GM12864 (cell line): ENCODE measurements around the gene GPR150.
"Not testable (repeated sequence)": the region's sequence is repeated elsewhere in the genome, so short reads cannot be mapped to it uniquely, and the experiment has no call there.

Experiments used
- DNase-seq: peaks from one replicate; pipeline ENCODE4 v3.0.0-alpha.2; 2011; ENCODE audit warnings: low read depth
- H3K4me3 ChIP-seq: 2 replicates; pipeline ENCODE4 v1.5.1; 2011; ENCODE audit warnings: mild to moderate bottlenecking, low read depth, low read length, control low read depth
- TF ChIP-seq, protein P1 (sequence below): IDR thresholded peaks from 2 replicates; pipeline ENCODE4 v1.5.1; 2011; ENCODE audit warnings: low read depth, mild to moderate bottlenecking, moderate library complexity, low read length, control low read depth, inconsistent platforms; ENCODE audit errors: missing control alignments

Gene GPR150

DNA sequence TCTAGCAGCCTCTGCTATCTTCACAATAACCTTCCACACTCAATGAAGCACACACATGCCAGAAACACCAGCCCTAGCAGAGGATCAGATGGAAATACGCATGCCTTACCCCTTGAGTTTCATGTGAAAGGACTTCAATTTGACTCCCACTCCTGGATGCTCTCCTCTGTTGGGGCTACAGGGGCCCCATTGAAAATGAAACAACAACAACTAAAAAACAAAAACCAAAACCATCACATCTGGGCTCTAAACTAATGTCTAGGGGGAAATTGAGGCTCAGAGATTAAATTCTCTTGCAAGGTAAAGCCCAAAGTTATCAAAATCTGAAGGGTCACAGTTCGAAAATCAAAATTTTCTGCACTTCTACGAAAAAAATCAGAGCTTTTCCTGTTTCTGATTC is 18.7 kb downstream of the GPR150 start:
- no peak overlapping the region; the same call in 1 of the 2 replicates for H3K4me3 ChIP-seq
- no peak for DNase-seq
- TF ChIP-seq, protein P1, sequence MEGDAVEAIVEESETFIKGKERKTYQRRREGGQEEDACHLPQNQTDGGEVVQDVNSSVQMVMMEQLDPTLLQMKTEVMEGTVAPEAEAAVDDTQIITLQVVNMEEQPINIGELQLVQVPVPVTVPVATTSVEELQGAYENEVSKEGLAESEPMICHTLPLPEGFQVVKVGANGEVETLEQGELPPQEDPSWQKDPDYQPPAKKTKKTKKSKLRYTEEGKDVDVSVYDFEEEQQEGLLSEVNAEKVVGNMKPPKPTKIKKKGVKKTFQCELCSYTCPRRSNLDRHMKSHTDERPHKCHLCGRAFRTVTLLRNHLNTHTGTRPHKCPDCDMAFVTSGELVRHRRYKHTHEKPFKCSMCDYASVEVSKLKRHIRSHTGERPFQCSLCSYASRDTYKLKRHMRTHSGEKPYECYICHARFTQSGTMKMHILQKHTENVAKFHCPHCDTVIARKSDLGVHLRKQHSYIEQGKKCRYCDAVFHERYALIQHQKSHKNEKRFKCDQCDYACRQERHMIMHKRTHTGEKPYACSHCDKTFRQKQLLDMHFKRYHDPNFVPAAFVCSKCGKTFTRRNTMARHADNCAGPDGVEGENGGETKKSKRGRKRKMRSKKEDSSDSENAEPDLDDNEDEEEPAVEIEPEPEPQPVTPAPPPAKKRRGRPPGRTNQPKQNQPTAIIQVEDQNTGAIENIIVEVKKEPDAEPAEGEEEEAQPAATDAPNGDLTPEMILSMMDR, result no peak

DNA sequence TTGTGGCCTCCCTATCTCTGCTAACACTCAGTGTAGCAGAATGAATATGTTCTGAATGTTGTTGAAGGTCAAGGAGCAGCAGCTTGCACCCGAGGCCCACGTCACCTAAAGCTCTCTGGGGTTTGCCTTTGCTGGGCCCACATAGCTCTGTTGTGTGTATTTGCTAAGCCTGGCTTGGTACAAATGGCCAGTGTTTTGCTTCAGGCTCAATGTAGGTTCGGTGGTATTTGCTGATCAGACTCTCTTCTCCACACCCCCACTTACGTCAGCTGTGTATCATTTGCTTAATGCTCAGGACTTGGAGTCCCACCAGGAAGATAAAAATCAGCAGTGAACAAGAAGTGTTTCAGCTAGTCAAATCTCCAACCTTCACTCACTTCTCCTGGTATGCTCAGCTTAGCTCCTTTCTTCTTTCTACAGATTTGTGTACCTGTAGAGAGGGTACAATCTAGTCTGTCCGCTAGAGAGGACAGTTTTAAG is 21.9 kb downstream of the GPR150 start:
- DNase-seq, result no peak
- TF ChIP-seq, protein P1, result no peak
- H3K4me3 ChIP-seq, result no peak overlapping the region

DNA sequence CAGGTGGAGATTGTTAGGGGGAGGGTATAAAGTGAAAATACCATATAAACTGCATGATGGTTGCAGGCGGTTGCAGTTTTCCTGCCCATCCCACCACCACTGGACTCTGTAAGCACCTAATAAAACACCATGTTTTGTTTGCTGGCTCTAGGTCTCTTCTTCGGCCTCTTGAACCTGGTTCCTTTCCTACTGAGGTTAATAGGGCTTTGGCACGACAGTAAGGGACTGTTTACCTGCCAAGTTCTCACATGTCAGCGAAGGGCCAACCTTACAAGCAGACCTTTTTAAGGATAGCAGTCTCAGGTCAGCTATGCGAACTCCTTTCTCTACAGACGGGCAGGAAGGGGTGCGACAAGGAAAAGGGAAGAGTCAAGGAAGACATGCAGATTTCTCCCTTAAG is 23.3 kb downstream of the GPR150 start:
- DNase-seq, result no peak
- TF ChIP-seq, protein P1, result no peak
- H3K4me3 ChIP-seq, result no peak overlapping the region

DNA sequence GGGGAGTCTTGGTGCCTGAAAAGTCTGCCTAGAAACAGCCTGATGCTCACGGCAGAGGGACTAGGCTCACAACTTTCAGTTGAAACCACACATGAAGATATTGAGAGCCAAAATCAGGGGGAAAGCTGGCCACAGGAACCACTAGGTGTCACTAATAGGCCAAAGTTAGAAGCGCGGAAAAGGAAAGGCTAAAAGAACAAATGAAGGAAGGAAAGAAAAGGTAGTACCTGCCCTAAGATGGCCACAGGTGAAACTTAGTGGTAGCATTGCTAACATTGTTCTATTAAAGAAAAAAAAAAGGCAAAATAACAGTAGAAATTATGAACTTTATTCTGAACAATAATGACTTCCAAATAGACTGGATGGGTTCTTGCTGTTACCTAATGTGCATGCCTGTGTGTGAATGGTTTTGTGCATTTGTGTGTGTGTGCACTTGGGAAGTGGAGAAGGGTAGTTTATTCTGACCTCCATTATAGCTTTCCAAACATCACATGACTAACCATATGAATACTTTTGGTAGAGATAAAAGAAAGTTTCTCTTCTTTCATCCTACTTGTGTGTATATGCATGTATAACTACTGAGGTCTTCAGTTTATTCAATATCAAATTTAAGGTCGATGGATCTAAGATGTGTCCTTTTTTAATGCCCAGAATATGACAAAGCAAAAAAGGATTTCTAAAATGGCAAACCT is 24.6 kb downstream of the GPR150 start:
- TF ChIP-seq, protein P1, result peak; percentile 70
- no peak for DNase-seq
- no peak overlapping the region for H3K4me3 ChIP-seq

DNA sequence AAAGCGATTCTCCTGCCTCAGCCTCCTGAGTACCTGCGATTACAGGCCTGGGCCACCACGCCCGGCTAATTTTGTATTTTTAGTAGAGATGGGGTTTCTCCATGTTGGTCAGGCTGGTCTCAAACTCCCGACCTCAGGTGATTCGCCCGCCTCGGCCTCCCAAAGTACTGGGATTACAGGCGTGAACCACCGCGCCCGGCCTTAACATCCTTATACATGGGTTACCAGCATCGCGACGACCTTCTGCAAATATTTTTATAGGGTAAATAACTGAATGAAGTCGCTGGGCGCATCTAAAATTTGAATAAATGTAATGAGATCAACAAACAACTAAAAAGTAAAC is 26.3 kb downstream of the GPR150 start:
- not testable (repeated sequence) for DNase-seq
- peak overlapping the region; percentile 72; the same call in 1 of the 2 replicates for H3K4me3 ChIP-seq

DNA sequence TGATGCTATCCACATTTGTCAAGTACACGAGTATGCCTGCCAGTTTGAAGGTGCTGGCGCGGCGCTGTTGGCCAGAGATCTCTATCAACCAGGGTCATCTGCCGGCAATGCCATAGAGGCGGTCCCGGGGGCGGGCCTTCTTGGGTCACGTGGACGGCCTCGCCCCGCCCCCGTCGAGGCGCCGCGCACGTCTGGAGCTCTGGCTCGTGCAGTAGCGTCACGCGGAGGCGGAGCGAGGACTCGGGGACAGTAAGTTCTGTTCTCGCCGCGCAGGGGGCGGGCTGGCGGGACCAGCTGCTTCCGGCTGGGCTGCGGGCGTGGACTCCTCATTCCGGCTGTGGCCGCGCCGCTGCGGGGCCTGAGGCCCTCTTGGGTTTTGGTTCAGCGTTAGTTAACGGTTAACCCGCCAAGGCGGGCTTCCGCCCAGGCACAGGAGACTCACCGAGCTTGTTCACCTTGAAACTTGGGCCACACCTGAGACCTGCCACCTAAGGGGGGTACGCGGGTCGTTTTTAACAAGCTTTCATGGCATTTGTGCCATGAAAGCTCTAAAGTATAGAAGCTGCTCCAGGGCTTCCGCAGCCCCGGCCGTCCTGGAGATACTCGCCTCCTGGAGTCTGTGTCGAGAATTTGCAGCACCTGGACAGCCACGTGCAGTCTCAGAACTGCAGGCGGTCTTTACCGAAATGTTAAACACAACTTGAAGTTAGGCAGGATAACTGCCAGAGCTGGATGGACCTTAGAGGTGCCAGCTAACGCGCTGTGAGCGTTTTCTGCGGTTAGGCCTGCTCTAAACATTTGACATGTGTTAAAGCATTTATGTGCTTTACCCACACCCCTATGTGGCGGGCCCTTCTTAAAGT is 26.9 kb downstream of the GPR150 start, which contains the start of gene RFESD:
Gene RFESD, plus strand, starts transcription at position 209 of the 863 bp plus-strand sequence. CDS start 5,495 bp downstream, outside the sequence.
- H3K4me3 ChIP-seq, result peak within 1 kb of the TSS; percentile 72
- TF ChIP-seq, protein P1, result peak; percentile 7
- DNase-seq, result peak; percentile 91
